GM11168 (cell line): Measurements from ENCODE around the gene USP15.
"Not testable (repeated sequence)": the region's sequence is repeated elsewhere in the genome, so short reads cannot be mapped to it uniquely, and the experiment has no call there.

ENCODE experiments used
- in situ Hi-C: fragments of 300-500 bp; cut with MboI; formaldehyde crosslinking; loops from one replicate; pipeline ENCODE4 v1.12.0; 2022; ENCODE audit warnings: low sequenced_read_pairs; ENCODE audit not compliant: unreplicated experiment

USP15 gene

GRCh38 chr12:62434494-62435302 is 174.5 kb downstream of the USP15 start:
- in situ Hi-C loops, result loop anchor here (10.0 kb wide), 1 partner anchor 360 kb away; no protein-coding TSS in a partner anchor

GRCh38 chr12:62435303-62436163 is 175.3 kb downstream of the USP15 start:
- in situ Hi-C loops, result loop anchor here (10.0 kb wide), 1 partner anchor 359 kb away; no protein-coding TSS in a partner anchor

- in situ Hi-C loops, result loop anchor here (10.0 kb wide), 1 partner anchor 359 kb away; no protein-coding TSS in a partner anchor
Observed at GRCh38 chr12:62436164-62436503, 175.9 kb downstream of the USP15 start.

- in situ Hi-C loops, result loop anchor here (10.0 kb wide), 1 partner anchor 357 kb away; no protein-coding TSS in a partner anchor
Observed at GRCh38 chr12:62438098-62438692, 178.0 kb downstream of the USP15 start.

GRCh38 chr12:62446754-62447452 is 186.7 kb downstream of the USP15 start:
- in situ Hi-C loops, result no loop called here

GRCh38 chr12:62448436-62448835 is 188.2 kb downstream of the USP15 start:
- in situ Hi-C loops, result no loop called here

- in situ Hi-C loops, result not testable (repeated sequence)
Observed at GRCh38 chr12:62455429-62455828, 195.2 kb downstream of the USP15 start.

GRCh38 chr12:62458626-62459025 is 198.4 kb downstream of the USP15 start:
- in situ Hi-C loops, result no loop called here

- in situ Hi-C loops, result no loop called here
Observed at GRCh38 chr12:62459976-62460375, 199.8 kb downstream of the USP15 start.

- in situ Hi-C loops, result not testable (repeated sequence)
Observed at GRCh38 chr12:62461171-62461837, 201.1 kb downstream of the USP15 start.

- in situ Hi-C loops, result not testable (repeated sequence)
Observed at GRCh38 chr12:62463252-62463651, 203.0 kb downstream of the USP15 start.
